Measurements from ENCODE around the gene CFI. TPM values are rescaled to one million over a fixed set of nuclear protein-coding genes. Genes with fewer than 3 reads are reported as not detected.

Gene CFI
- total and polyA plus RNA-seq, 2 of the 4 experiments (the other 2 are of a cell fraction): 0.12 to 0.18 TPM

GRCh38 chr4:109810552-109811387 lies 9.0 kb upstream of the CFI start:
- in situ Hi-C loops (cut with MboI; ENCODE audit: low sequenced_read_pairs) (loop anchor here (10.0 kb wide), 3 partner anchors 106 to 386 kb away; partner anchors contain the start of gene CASP6), dilution Hi-C loops (cut with HindIII; ENCODE audit: low sequenced_read_pairs, unreplicated experiment) (no loop called here), intact Hi-C loops (cut with micrococcal nuclease) (no loop called here)
- Histone ChIP-seq H3K4ac (ENCODE audit: low read depth, low read length) (no peak overlapping the region), H2BK120ac (ENCODE audit: low read depth, low read length) (no peak overlapping the region), H4K8ac (ENCODE audit: low read depth in 2 of 2, low read length in 2 of 2) (no peak overlapping the region), H3K79me1 (ENCODE audit: low read depth in 1 of 2, low read length in 2 of 2) (peaks cover 1 to 4% of the 10 kb centered on the region in 2 experiments; a peak in 2 of 4 replicates), H2AFZ (replicated peaks; ENCODE audit: low read length, poor library complexity) (no peak overlapping the region), H3K56ac (ENCODE audit: extremely low read depth, insufficient read depth, low read length) (no peak overlapping the region), H3K4me3 (ENCODE audit: insufficient read depth, low read depth, low read length) (no peak overlapping the region), H3K27ac (ENCODE audit: insufficient read depth, low read length) (no peak overlapping the region), H2BK20ac (ENCODE audit: low read depth, low read length) (no peak overlapping the region), H2BK5ac (ENCODE audit: low read depth, low read length, poor library complexity, severe bottlenecking) (no peak overlapping the region), H3K23ac (ENCODE audit: low read depth, low read length) (no peak overlapping the region), H3K9ac (ENCODE audit: low read depth, low read length) (no peak overlapping the region), H3K18ac (ENCODE audit: low read depth, low read length) (no peak overlapping the region), H3K27me3 (ENCODE audit: control insufficient read depth, insufficient read depth, low read length) (no peaks in the 10 kb centered on the region), H4K20me1 (ENCODE audit: insufficient read depth, low read length) (no peaks in the 10 kb centered on the region), H3K36me3 (ENCODE audit: control insufficient read depth, insufficient read depth, low read length) (no peaks in the 10 kb centered on the region), H2BK15ac (ENCODE audit: low read depth, low read length) (no peak overlapping the region), H4K5ac (ENCODE audit: low read depth, low read length) (no peak overlapping the region), H3K4me1 (ENCODE audit: control insufficient read depth, insufficient read depth, low read length) (no peaks in the 10 kb centered on the region), H3K4me2 (ENCODE audit: low read depth, low read length) (no peak overlapping the region), H2AK5ac (ENCODE audit: low read depth, low read length) (no peak overlapping the region), H3K9me3 (ENCODE audit: control insufficient read depth, insufficient read depth, low read length) (no peaks in the 10 kb centered on the region), H4K91ac (ENCODE audit: insufficient read depth, low read depth, low read length) (no peak overlapping the region), H3K14ac (replicated peaks; ENCODE audit: low read depth, low read length) (no peak overlapping the region), H2AK9ac (replicated peaks; ENCODE audit: low read depth, low read length, poor library complexity) (no peak overlapping the region), H3K9me1 (ENCODE audit: insufficient read depth, low read length) (no peaks in the 10 kb centered on the region)
- BruUV-seq (replicated peaks): no TSS peak
- CTCF ChIA-PET: no interaction called here
- ATAC-seq (ENCODE audit: low read depth) (no peak), DNase-seq (no peak)
- POLR2A ChIA-PET (ENCODE audit: unreplicated experiment): no interaction called here
- 20% methylated on average over 3 of the region's 11 CpGs; no CpG with 5 or more reads in 1 of the 2 experiments for WGBS, 2 experiments (ENCODE audit: extremely low coverage in 2 of 2, insufficient read length in 1 of 2)
- no peak for TF ChIP-seq MXI1 (IDR thresholded peaks at IDR 0.05; ENCODE audit: borderline replicate concordance, low read depth, low read length)
- TF ChIP-seq RFX5 (IDR thresholded peaks at IDR 0.05; ENCODE audit: low read depth, low read length): no peak
- TF ChIP-seq MAZ (IDR thresholded peaks at IDR 0.05; ENCODE audit: borderline replicate concordance, low read depth, low read length): no peak
- TF ChIP-seq FOS (IDR thresholded peaks at IDR 0.05; ENCODE audit: low read depth, low read length): no peak
- no peak for TF ChIP-seq USF2 (IDR thresholded peaks at IDR 0.05; ENCODE audit: low read depth, low read length)
- TF ChIP-seq, protein P1, sequence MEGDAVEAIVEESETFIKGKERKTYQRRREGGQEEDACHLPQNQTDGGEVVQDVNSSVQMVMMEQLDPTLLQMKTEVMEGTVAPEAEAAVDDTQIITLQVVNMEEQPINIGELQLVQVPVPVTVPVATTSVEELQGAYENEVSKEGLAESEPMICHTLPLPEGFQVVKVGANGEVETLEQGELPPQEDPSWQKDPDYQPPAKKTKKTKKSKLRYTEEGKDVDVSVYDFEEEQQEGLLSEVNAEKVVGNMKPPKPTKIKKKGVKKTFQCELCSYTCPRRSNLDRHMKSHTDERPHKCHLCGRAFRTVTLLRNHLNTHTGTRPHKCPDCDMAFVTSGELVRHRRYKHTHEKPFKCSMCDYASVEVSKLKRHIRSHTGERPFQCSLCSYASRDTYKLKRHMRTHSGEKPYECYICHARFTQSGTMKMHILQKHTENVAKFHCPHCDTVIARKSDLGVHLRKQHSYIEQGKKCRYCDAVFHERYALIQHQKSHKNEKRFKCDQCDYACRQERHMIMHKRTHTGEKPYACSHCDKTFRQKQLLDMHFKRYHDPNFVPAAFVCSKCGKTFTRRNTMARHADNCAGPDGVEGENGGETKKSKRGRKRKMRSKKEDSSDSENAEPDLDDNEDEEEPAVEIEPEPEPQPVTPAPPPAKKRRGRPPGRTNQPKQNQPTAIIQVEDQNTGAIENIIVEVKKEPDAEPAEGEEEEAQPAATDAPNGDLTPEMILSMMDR (conservative IDR thresholded peaks at IDR 0.05; ENCODE audit: low read depth, low read length): no peak
- TF ChIP-seq ELK1 (IDR thresholded peaks at IDR 0.05; ENCODE audit: borderline replicate concordance, low read depth, low read length): no peak
- TF ChIP-seq MAFK (IDR thresholded peaks at IDR 0.05; ENCODE audit: low read depth, low read length): no peak
- no peak for TF ChIP-seq BHLHE40 (IDR thresholded peaks at IDR 0.05; ENCODE audit: low read depth, low read length)
- no peak for TF ChIP-seq CEBPB (IDR thresholded peaks at IDR 0.05; ENCODE audit: low read depth, low read length)
- no peak for TF ChIP-seq RAD21 (IDR thresholded peaks at IDR 0.05; ENCODE audit: low read length)
- no peak for TF ChIP-seq CHD1 (IDR thresholded peaks at IDR 0.05; ENCODE audit: low read depth, low read length)
- TF ChIP-seq NFE2L2 (IDR thresholded peaks at IDR 0.05; ENCODE audit: low read depth, low read length): no peak
- TF ChIP-seq SMC3 (IDR thresholded peaks at IDR 0.05; ENCODE audit: low read depth, low read length): no peak
- TF ChIP-seq POLR2A (IDR thresholded peaks at IDR 0.05; ENCODE audit: low read depth, low read length): no peak
